SK-N-SH (cell line): ENCODE results near the gene TFAP2D.

ENCODE experiments used
- FOXJ3 ChIP-seq: sonication (generic); formaldehyde crosslinking; IDR thresholded peaks from 2 replicates; pipeline ENCODE4 v1.5.1; 2020; ENCODE audit warnings: mild to moderate bottlenecking, missing genetic modification reagents
- POLR2AphosphoS5 ChIP-seq: IDR thresholded peaks from 2 replicates; pipeline ENCODE4 v1.6.1; 2012; ENCODE audit warnings: low read depth, low read length
- RXRA ChIP-seq: IDR thresholded peaks from 2 replicates; pipeline ENCODE4 v1.4.0; 2012; ENCODE audit warnings: low read depth, mild to moderate bottlenecking, borderline replicate concordance

GRCh38 chr6:50711686-50712085, 1.6 kb upstream of the TFAP2D start:
- TF ChIP-seq FOXJ3 (CRISPR knock-in tag) (no peak), POLR2AphosphoS5 (no peak), RXRA (no peak)
